Measurements from ENCODE around the gene ADAMTS7. TPM values are rescaled to one million over a fixed set of nuclear protein-coding genes. Genes with fewer than 3 reads are reported as not detected.
"Not testable (repeated sequence)": the region's sequence is repeated elsewhere in the genome, so short reads cannot be mapped to it uniquely, and the experiment has no call there.

ADAMTS7 gene
- total and polyA plus RNA-seq, 2 of the 4 experiments (the other 2 are of a cell fraction), result 1.4 to 12.6 TPM

- H3K23ac ChIP-seq (ENCODE audit: low read depth, low read length); H4K8ac ChIP-seq (ENCODE audit: low read depth in 2 of 2, low read length in 2 of 2); ATAC-seq (ENCODE audit: low read depth); H2BK120ac ChIP-seq (ENCODE audit: low read depth, low read length); H2AK9ac ChIP-seq (replicated peaks; ENCODE audit: low read depth, low read length, poor library complexity); H4K5ac ChIP-seq (ENCODE audit: low read depth, low read length); intact Hi-C loops (cut with micrococcal nuclease); H3K27me3 ChIP-seq (ENCODE audit: control insufficient read depth, insufficient read depth, low read length); H2BK20ac ChIP-seq (ENCODE audit: low read depth, low read length); H3K4me1 ChIP-seq (ENCODE audit: control insufficient read depth, insufficient read depth, low read length); H2AK5ac ChIP-seq (ENCODE audit: low read depth, low read length); H4K20me1 ChIP-seq (ENCODE audit: insufficient read depth, low read length); H3K18ac ChIP-seq (ENCODE audit: low read depth, low read length); H3K9ac ChIP-seq (ENCODE audit: low read depth, low read length); H3K9me1 ChIP-seq (ENCODE audit: insufficient read depth, low read length); H3K9me3 ChIP-seq (ENCODE audit: control insufficient read depth, insufficient read depth, low read length); H3K56ac ChIP-seq (ENCODE audit: extremely low read depth, insufficient read depth, low read length); H4K91ac ChIP-seq (ENCODE audit: insufficient read depth, low read depth, low read length); POLR2A ChIA-PET (ENCODE audit: unreplicated experiment); dilution Hi-C loops (cut with HindIII; ENCODE audit: low sequenced_read_pairs, unreplicated experiment); H3K14ac ChIP-seq (replicated peaks; ENCODE audit: low read depth, low read length); DNase-seq; H3K27ac ChIP-seq (ENCODE audit: insufficient read depth, low read length); H2AFZ ChIP-seq (replicated peaks; ENCODE audit: low read length, poor library complexity); BruUV-seq (replicated peaks); H2BK5ac ChIP-seq (ENCODE audit: low read depth, low read length, poor library complexity, severe bottlenecking); H3K36me3 ChIP-seq (ENCODE audit: control insufficient read depth, insufficient read depth, low read length); CTCF ChIA-PET; H2BK15ac ChIP-seq (ENCODE audit: low read depth, low read length); H3K4me2 ChIP-seq (ENCODE audit: low read depth, low read length); in situ Hi-C loops (cut with MboI; ENCODE audit: low sequenced_read_pairs); H3K4me3 ChIP-seq (ENCODE audit: insufficient read depth, low read depth, low read length); H3K79me1 ChIP-seq (ENCODE audit: low read depth in 1 of 2, low read length in 2 of 2); H3K4ac ChIP-seq (ENCODE audit: low read depth, low read length): not testable (repeated sequence)
- no CpG with 5 or more reads among the region's 12 CpGs for WGBS, 2 experiments (ENCODE audit: extremely low coverage in 2 of 2, insufficient read length in 1 of 2)
Measured at GRCh38 chr15:78769473-78770225, 41.6 kb downstream of the ADAMTS7 start.

Data from IMR-90 (cell line).